Measurements from ENCODE around the gene FMO4.

- TF ChIP-seq CREB1 (IDR thresholded peaks at IDR 0.05; ENCODE audit: low read depth) (no peak), USF1 (IDR thresholded peaks at IDR 0.05) (no peak), TAF1 (IDR thresholded peaks at IDR 0.05; ENCODE audit: low read depth) (no peak), YY1 (IDR thresholded peaks at IDR 0.05; ENCODE audit: low read depth) (no peak), EP300 (IDR thresholded peaks at IDR 0.05; ENCODE audit: borderline replicate concordance) (no peak), FOXM1 (IDR thresholded peaks at IDR 0.05; ENCODE audit: borderline replicate concordance, low read depth) (no peak), CEBPB (IDR thresholded peaks at IDR 0.05) (no peak), EGR1 (IDR thresholded peaks at IDR 0.05) (no peak), MAX (IDR thresholded peaks at IDR 0.05) (no peak), RAD21 (IDR thresholded peaks at IDR 0.05; ENCODE audit: low read depth) (no peak)
Measured at GRCh38 chr1:171313319-171313834, 606 bp upstream of the FMO4 start.

Measured in Ishikawa (cell line).